ENCODE measurements around the gene MVK. TPM values are rescaled to one million over a fixed set of nuclear protein-coding genes. Genes with fewer than 3 reads are reported as not detected.

MVK gene
- total and polyA plus RNA-seq, 8 donors: 1.2 to 22.8 (median 13.8) TPM

- no peak for DNase-seq
- Histone ChIP-seq H3K27me3 (no peaks in the 10 kb centered on the region), H3K36me3 (peaks cover 65 to 100% (median 100%) of the 10 kb centered on the region in 4 donors), H3K9me3 (no peaks in the 10 kb centered on the region), H3K27ac (no peak overlapping the region), H3K4me3 (no peak overlapping the region), H3K4me1 (no peaks in the 10 kb centered on the region)
- WGBS, 5 donors: 86 to 92% (median 89%) methylated on average over 8 of the region's 8 CpGs
- TF ChIP-seq CTCF (IDR thresholded peaks at IDR 0.05) (no peak), POLR2AphosphoS5 (IDR thresholded peaks at IDR 0.05) (no peak), EP300 (IDR thresholded peaks at IDR 0.05) (no peak), POLR2A (IDR thresholded peaks at IDR 0.05) (no peak)
- intact Hi-C loops (cut with DNase I; ENCODE audit: low total_unique reads): loop anchor here (10.0 kb wide), 1 partner anchor 247 kb away; no protein-coding TSS in a partner anchor
These were observed 46.0 kb upstream of the MVK start for GRCh38 chr12:109527489-109528123.

- H3K27ac ChIP-seq: peak overlapping the region in 1 of 5 donors; percentile 47
- peaks cover 51 to 100% (median 100%) of the 10 kb centered on the region in 4 donors for H3K36me3 ChIP-seq
- DNase-seq: peak in 1 of 2 donors; percentile 33
- intact Hi-C loops (cut with DNase I; ENCODE audit: low total_unique reads): loop anchor here (10.0 kb wide), 1 partner anchor 245 kb away; no protein-coding TSS in a partner anchor
- TF ChIP-seq EP300 (IDR thresholded peaks at IDR 0.05): no peak
- TF ChIP-seq POLR2AphosphoS5 (IDR thresholded peaks at IDR 0.05): no peak
- TF ChIP-seq POLR2A (IDR thresholded peaks at IDR 0.05): no peak
- TF ChIP-seq CTCF (IDR thresholded peaks at IDR 0.05): no peak
- H3K27me3 ChIP-seq: no peaks in the 10 kb centered on the region
- no peaks in the 10 kb centered on the region for H3K9me3 ChIP-seq
- no peaks in the 10 kb centered on the region for H3K4me1 ChIP-seq
- 75 to 81% (median 76%) methylated on average over 19 of the region's 19 CpGs for WGBS, 5 donors
- H3K4me3 ChIP-seq: no peak overlapping the region
These were observed 43.6 kb upstream of the MVK start for GRCh38 chr12:109529691-109530640.

GRCh38 chr12:109531411-109531810 is 42.2 kb upstream of the MVK start:
- Histone ChIP-seq H3K27me3 (no peaks in the 10 kb centered on the region), H3K4me3 (no peak overlapping the region), H3K27ac (no peak overlapping the region), H3K9me3 (no peaks in the 10 kb centered on the region), H3K4me1 (no peaks in the 10 kb centered on the region), H3K36me3 (peaks cover 47 to 100% (median 100%) of the 10 kb centered on the region in 4 donors)
- TF ChIP-seq EP300 (IDR thresholded peaks at IDR 0.05) (no peak), POLR2AphosphoS5 (IDR thresholded peaks at IDR 0.05) (no peak), POLR2A (IDR thresholded peaks at IDR 0.05) (no peak), CTCF (IDR thresholded peaks at IDR 0.05) (no peak)
- intact Hi-C loops (cut with DNase I; ENCODE audit: low total_unique reads): no loop called here
- no peak for DNase-seq
- 68 to 86% (median 75%) methylated on average over 2 of the region's 2 CpGs for WGBS, 5 donors

GRCh38 chr12:109532721-109533486 is 40.7 kb upstream of the MVK start:
- H3K4me3 ChIP-seq: no peak overlapping the region
- no peaks in the 10 kb centered on the region for H3K4me1 ChIP-seq
- no peaks in the 10 kb centered on the region for H3K27me3 ChIP-seq
- WGBS, 5 donors: 86 to 92% (median 90%) methylated on average over 19 to 24 of the region's 24 CpGs
- H3K9me3 ChIP-seq: no peaks in the 10 kb centered on the region
- peaks cover 33 to 97% (median 94%) of the 10 kb centered on the region in 4 donors for H3K36me3 ChIP-seq
- H3K27ac ChIP-seq: no peak overlapping the region
- no peak for DNase-seq
- TF ChIP-seq POLR2AphosphoS5 (IDR thresholded peaks at IDR 0.05) (no peak), CTCF (IDR thresholded peaks at IDR 0.05) (no peak), EP300 (IDR thresholded peaks at IDR 0.05) (no peak), POLR2A (IDR thresholded peaks at IDR 0.05) (no peak)
- intact Hi-C loops (cut with DNase I; ENCODE audit: low total_unique reads): no loop called here

All from stomach (tissue), 9 donors.